ENCODE results near the gene ARHGAP4. TPM values are rescaled to one million over a fixed set of nuclear protein-coding genes. Genes with fewer than 3 reads are reported as not detected.

The ARHGAP4 gene
- total RNA-seq, 2 experiments from 2014 or later = 456 to 463 TPM

GRCh38 chrX:153968754-153969124, 42.7 kb upstream of the ARHGAP4 start:
- Mint-ChIP-seq H3K27me3 (no peaks in the 10 kb centered on the region), H3K9me3 (no peaks in the 10 kb centered on the region), H3K36me3 (ENCODE audit: low read depth) (peaks cover 32% of the 10 kb centered on the region), H3K27ac (peak overlapping the region; percentile 98), H3K4me1 (ENCODE audit: low read depth) (peaks cover 37% of the 10 kb centered on the region), H3K4me3 (peak overlapping the region; percentile 96)
- no peaks in the 10 kb centered on the region for H3K27me3 ChIP-seq (ENCODE audit: control insufficient read depth in 1 of 2, insufficient read depth in 2 of 2, low read length in 2 of 2)
- peak overlapping the region; percentile 96 for H3K4me3 ChIP-seq (ENCODE audit: low read length)
- POLR2A ChIA-PET = interaction anchor here (0.9 to 6.6 kb wide), 7 partner anchors 16 to 579 kb away, joined by 3 to 163 read pairs (median 5); partner anchors contain the start of genes ARHGAP4, IKBKG and IRAK1
- DNase-seq = peak in 12 of 14 experiments; percentile 21 to 76 (median 52)
- H3K27ac ChIP-seq (ENCODE audit: low read depth in 1 of 2, low read length in 2 of 2) = peak overlapping the region; percentile 8 to 9
- no peaks in the 10 kb centered on the region for H3K9me3 ChIP-seq (ENCODE audit: control insufficient read depth in 1 of 2, insufficient read depth in 1 of 2, low read length in 2 of 2)
- no peak for TF ChIP-seq CTCF (IDR thresholded peaks at IDR 0.05)
- peaks cover 8% of the 10 kb centered on the region for H3K36me3 ChIP-seq (ENCODE audit: insufficient read depth, low read length)
- intact Hi-C loops (cut with DNase I, micrococcal nuclease) = loop anchor here (2.0 to 5.0 kb wide), 3 partner anchors 16 to 129 kb away; partner anchors contain the start of gene MECP2 (in 1 of the 2)
- no peak for ATAC-seq (ENCODE audit: poor library complexity)
- peaks cover 64% of the 10 kb centered on the region for H3K4me1 ChIP-seq (ENCODE audit: insufficient read depth, low read length)
- CTCF ChIA-PET = interaction anchor here (0.8 to 2.0 kb wide), 5 partner anchors 12 to 48 kb away, joined by 3 to 7 read pairs (median 5); no protein-coding TSS in a partner anchor

GRCh38 chrX:153968255-153968654, 42.2 kb upstream of the ARHGAP4 start:
- H3K4me3 Mint-ChIP-seq = peak overlapping the region; percentile 96
- H3K4me1 Mint-ChIP-seq (ENCODE audit: low read depth) = peaks cover 32% of the 10 kb centered on the region
- DNase-seq (no peak), ATAC-seq (ENCODE audit: poor library complexity) (no peak)
- no peaks in the 10 kb centered on the region for H3K9me3 Mint-ChIP-seq
- H3K4me3 ChIP-seq (ENCODE audit: low read length) = peak overlapping the region; percentile 96
- intact Hi-C loops (cut with DNase I, micrococcal nuclease) = loop anchor here (2.0 to 5.0 kb wide), 3 partner anchors 17 to 129 kb away; partner anchors contain the start of gene MECP2 (in 1 of the 2)
- TF ChIP-seq CTCF (IDR thresholded peaks at IDR 0.05) = no peak
- peak overlapping the region; percentile 98 for H3K27ac Mint-ChIP-seq
- peaks cover 12% of the 10 kb centered on the region for H3K36me3 ChIP-seq (ENCODE audit: insufficient read depth, low read length)
- no peaks in the 10 kb centered on the region for H3K27me3 ChIP-seq (ENCODE audit: control insufficient read depth in 1 of 2, insufficient read depth in 2 of 2, low read length in 2 of 2)
- H3K27me3 Mint-ChIP-seq = no peaks in the 10 kb centered on the region
- CTCF ChIA-PET = interaction anchor here (0.8 to 1.8 kb wide), 3 partner anchors 40 to 49 kb away, joined by 3 to 5 read pairs (median 4); no protein-coding TSS in a partner anchor
- H3K9me3 ChIP-seq (ENCODE audit: control insufficient read depth in 1 of 2, insufficient read depth in 1 of 2, low read length in 2 of 2) = no peaks in the 10 kb centered on the region
- POLR2A ChIA-PET = interaction anchor here (1.4 to 6.6 kb wide), 4 partner anchors 19 to 52 kb away, joined by 5 to 163 read pairs (median 7); partner anchors contain the start of genes ARHGAP4 and IRAK1
- peaks cover 59% of the 10 kb centered on the region for H3K4me1 ChIP-seq (ENCODE audit: insufficient read depth, low read length)
- H3K36me3 Mint-ChIP-seq (ENCODE audit: low read depth) = peaks cover 32% of the 10 kb centered on the region
- H3K27ac ChIP-seq (ENCODE audit: low read depth in 1 of 2, low read length in 2 of 2) = peak overlapping the region; percentile 72 to 76

- Histone ChIP-seq H3K27me3 (ENCODE audit: control insufficient read depth in 1 of 2, insufficient read depth in 2 of 2, low read length in 2 of 2) (no peaks in the 10 kb centered on the region), H3K36me3 (ENCODE audit: insufficient read depth, low read length) (peaks cover 18% of the 10 kb centered on the region), H3K4me3 (ENCODE audit: low read length) (peak overlapping the region; percentile 96), H3K4me1 (ENCODE audit: insufficient read depth, low read length) (peaks cover 58% of the 10 kb centered on the region), H3K9me3 (ENCODE audit: control insufficient read depth in 1 of 2, insufficient read depth in 1 of 2, low read length in 2 of 2) (no peaks in the 10 kb centered on the region), H3K27ac (ENCODE audit: low read depth in 1 of 2, low read length in 2 of 2) (peak overlapping the region; percentile 72 to 76)
- H3K36me3 Mint-ChIP-seq (ENCODE audit: low read depth) = peaks cover 33% of the 10 kb centered on the region
- no peaks in the 10 kb centered on the region for H3K9me3 Mint-ChIP-seq
- intact Hi-C loops (cut with DNase I, micrococcal nuclease) = loop anchor here (1.0 to 5.0 kb wide), 4 partner anchors 17 to 130 kb away; partner anchors contain the start of gene MECP2 (in 1 of the 2)
- ATAC-seq (ENCODE audit: poor library complexity) (no peak), DNase-seq (peak in 5 of 14 experiments; percentile 24 to 75 (median 60))
- no peaks in the 10 kb centered on the region for H3K27me3 Mint-ChIP-seq
- no peak for TF ChIP-seq CTCF (IDR thresholded peaks at IDR 0.05)
- POLR2A ChIA-PET = interaction anchor here (1.0 to 6.6 kb wide), 7 partner anchors 14 to 430 kb away, joined by 3 to 163 read pairs (median 6); partner anchors contain the start of genes ARHGAP4, EMD, IRAK1 and MECP2
- peak overlapping the region; percentile 98 for H3K27ac Mint-ChIP-seq
- H3K4me3 Mint-ChIP-seq = peak overlapping the region; percentile 96
- CTCF ChIA-PET = interaction anchor here (1.0 to 1.9 kb wide), 3 partner anchors 20 to 46 kb away, joined by 3 to 7 read pairs (median 5); no protein-coding TSS in a partner anchor
- H3K4me1 Mint-ChIP-seq (ENCODE audit: low read depth) = peaks cover 27% of the 10 kb centered on the region
Observed at GRCh38 chrX:153967536-153968224, 41.6 kb upstream of the ARHGAP4 start.

Measured in CD4-positive, alpha-beta T cell (primary cell).